ENCODE data around the gene HIPK2.

- TF ChIP-seq, protein P1, sequence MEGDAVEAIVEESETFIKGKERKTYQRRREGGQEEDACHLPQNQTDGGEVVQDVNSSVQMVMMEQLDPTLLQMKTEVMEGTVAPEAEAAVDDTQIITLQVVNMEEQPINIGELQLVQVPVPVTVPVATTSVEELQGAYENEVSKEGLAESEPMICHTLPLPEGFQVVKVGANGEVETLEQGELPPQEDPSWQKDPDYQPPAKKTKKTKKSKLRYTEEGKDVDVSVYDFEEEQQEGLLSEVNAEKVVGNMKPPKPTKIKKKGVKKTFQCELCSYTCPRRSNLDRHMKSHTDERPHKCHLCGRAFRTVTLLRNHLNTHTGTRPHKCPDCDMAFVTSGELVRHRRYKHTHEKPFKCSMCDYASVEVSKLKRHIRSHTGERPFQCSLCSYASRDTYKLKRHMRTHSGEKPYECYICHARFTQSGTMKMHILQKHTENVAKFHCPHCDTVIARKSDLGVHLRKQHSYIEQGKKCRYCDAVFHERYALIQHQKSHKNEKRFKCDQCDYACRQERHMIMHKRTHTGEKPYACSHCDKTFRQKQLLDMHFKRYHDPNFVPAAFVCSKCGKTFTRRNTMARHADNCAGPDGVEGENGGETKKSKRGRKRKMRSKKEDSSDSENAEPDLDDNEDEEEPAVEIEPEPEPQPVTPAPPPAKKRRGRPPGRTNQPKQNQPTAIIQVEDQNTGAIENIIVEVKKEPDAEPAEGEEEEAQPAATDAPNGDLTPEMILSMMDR (conservative IDR thresholded peaks at IDR 0.05) = peak; percentile 89
- TF ChIP-seq EZH2 (IDR thresholded peaks at IDR 0.05; ENCODE audit: low read depth) = no peak
Observed at GRCh38 chr7:139620676-139621344, 157.0 kb downstream of the HIPK2 start.
